ENCODE results near the gene HSPA4. TPM values are rescaled to one million over a fixed set of nuclear protein-coding genes. Genes with fewer than 3 reads are reported as not detected.
"Not testable (repeated sequence)": the region's sequence is repeated elsewhere in the genome, so short reads cannot be mapped to it uniquely, and the experiment has no call there.

The HSPA4 gene
- total and polyA plus RNA-seq, 4 donors: 22.1 to 39.7 (median 31.9) TPM

- not testable (repeated sequence) for H3K27me3 ChIP-seq (ENCODE audit: control insufficient read depth in 4 of 4, insufficient read depth in 4 of 4, low read length in 3 of 4); H3K4me3 ChIP-seq (ENCODE audit: low read depth in 1 of 3, low read length in 3 of 3); H3K36me3 ChIP-seq (ENCODE audit: control insufficient read depth in 4 of 4, insufficient read depth in 3 of 4, low read depth in 1 of 4, low read length in 3 of 4); H3K4me1 ChIP-seq (ENCODE audit: control insufficient read depth in 4 of 4, insufficient read depth in 4 of 4, low read length in 3 of 4); H3K9me3 ChIP-seq (ENCODE audit: control insufficient read depth in 4 of 4, low read length in 3 of 4); DNase-seq (ENCODE audit: low spot score); H3K27ac ChIP-seq (ENCODE audit: low read depth in 1 of 2, low read length in 2 of 2); H3K9ac ChIP-seq (ENCODE audit: low read depth in 1 of 2, low read length in 2 of 2)
- WGBS: 58% methylated on average over 2 of the region's 2 CpGs
These were observed 85.1 kb downstream of the HSPA4 start for GRCh38 chr5:133136890-133137289.

- no peaks in the 10 kb centered on the region for H3K36me3 ChIP-seq (ENCODE audit: control insufficient read depth in 4 of 4, insufficient read depth in 3 of 4, low read depth in 1 of 4, low read length in 3 of 4)
- no peaks in the 10 kb centered on the region for H3K9me3 ChIP-seq (ENCODE audit: control insufficient read depth in 4 of 4, low read length in 3 of 4)
- no peaks in the 10 kb centered on the region for H3K27me3 ChIP-seq (ENCODE audit: control insufficient read depth in 4 of 4, insufficient read depth in 4 of 4, low read length in 3 of 4)
- DNase-seq (ENCODE audit: low spot score): no peak
- no peak overlapping the region for H3K9ac ChIP-seq (ENCODE audit: low read depth in 1 of 2, low read length in 2 of 2)
- H3K4me3 ChIP-seq (ENCODE audit: low read depth in 1 of 3, low read length in 3 of 3): no peak overlapping the region
- TF ChIP-seq GABPA (IDR thresholded peaks at IDR 0.05 in 1 of 2, conservative IDR thresholded peaks at IDR 0.05 in 1 of 2): no peak
- no peak for TF ChIP-seq HNF4A (conservative IDR thresholded peaks at IDR 0.05)
- TF ChIP-seq FOXA2 (IDR thresholded peaks at IDR 0.05): no peak
- TF ChIP-seq FOXA1 (IDR thresholded peaks at IDR 0.05): no peak
- TF ChIP-seq YY1 (IDR thresholded peaks at IDR 0.05): no peak
- TF ChIP-seq RXRA (IDR thresholded peaks at IDR 0.05): no peak
- no peak for TF ChIP-seq TAF1 (conservative IDR thresholded peaks at IDR 0.05)
- no peak for TF ChIP-seq NR2F2 (IDR thresholded peaks at IDR 0.05)
- TF ChIP-seq, protein P1, sequence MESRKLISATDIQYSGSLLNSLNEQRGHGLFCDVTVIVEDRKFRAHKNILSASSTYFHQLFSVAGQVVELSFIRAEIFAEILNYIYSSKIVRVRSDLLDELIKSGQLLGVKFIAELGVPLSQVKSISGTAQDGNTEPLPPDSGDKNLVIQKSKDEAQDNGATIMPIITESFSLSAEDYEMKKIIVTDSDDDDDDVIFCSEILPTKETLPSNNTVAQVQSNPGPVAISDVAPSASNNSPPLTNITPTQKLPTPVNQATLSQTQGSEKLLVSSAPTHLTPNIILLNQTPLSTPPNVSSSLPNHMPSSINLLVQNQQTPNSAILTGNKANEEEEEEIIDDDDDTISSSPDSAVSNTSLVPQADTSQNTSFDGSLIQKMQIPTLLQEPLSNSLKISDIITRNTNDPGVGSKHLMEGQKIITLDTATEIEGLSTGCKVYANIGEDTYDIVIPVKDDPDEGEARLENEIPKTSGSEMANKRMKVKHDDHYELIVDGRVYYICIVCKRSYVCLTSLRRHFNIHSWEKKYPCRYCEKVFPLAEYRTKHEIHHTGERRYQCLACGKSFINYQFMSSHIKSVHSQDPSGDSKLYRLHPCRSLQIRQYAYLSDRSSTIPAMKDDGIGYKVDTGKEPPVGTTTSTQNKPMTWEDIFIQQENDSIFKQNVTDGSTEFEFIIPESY (IDR thresholded peaks at IDR 0.05): no peak
- no peak overlapping the region for H3K27ac ChIP-seq (ENCODE audit: low read depth in 1 of 2, low read length in 2 of 2)
- 87% methylated on average over 7 of the region's 7 CpGs for WGBS
- H3K4me1 ChIP-seq (ENCODE audit: control insufficient read depth in 4 of 4, insufficient read depth in 4 of 4, low read length in 3 of 4): no peaks in the 10 kb centered on the region
These were observed 88.5 kb downstream of the HSPA4 start for GRCh38 chr5:133140311-133140710.

DNA sequence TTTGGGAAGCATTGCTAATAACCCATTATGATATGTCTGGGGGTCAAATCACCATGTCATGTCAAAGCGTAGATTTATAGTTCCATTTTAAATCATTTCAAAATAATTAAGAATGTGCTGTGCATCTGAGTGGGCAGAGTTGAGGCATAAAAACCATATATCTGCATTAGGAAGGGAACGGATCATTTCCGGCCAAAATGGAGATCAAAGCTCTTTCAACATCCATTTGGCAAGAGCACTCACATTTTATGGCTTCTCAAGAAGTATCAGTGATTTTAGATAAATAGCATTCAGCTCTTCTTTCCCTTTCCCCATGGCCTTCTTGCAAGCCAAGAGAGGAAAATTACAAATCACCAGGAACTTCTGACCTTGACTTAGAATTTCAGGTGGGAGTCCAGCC is 89.9 kb downstream of the HSPA4 start:
- H3K9ac ChIP-seq (ENCODE audit: low read depth in 1 of 2, low read length in 2 of 2): no peak overlapping the region
- no peak overlapping the region for H3K4me3 ChIP-seq (ENCODE audit: low read depth in 1 of 3, low read length in 3 of 3)
- 93% methylated on average over 3 of the region's 3 CpGs for WGBS
- TF ChIP-seq, protein P2, sequence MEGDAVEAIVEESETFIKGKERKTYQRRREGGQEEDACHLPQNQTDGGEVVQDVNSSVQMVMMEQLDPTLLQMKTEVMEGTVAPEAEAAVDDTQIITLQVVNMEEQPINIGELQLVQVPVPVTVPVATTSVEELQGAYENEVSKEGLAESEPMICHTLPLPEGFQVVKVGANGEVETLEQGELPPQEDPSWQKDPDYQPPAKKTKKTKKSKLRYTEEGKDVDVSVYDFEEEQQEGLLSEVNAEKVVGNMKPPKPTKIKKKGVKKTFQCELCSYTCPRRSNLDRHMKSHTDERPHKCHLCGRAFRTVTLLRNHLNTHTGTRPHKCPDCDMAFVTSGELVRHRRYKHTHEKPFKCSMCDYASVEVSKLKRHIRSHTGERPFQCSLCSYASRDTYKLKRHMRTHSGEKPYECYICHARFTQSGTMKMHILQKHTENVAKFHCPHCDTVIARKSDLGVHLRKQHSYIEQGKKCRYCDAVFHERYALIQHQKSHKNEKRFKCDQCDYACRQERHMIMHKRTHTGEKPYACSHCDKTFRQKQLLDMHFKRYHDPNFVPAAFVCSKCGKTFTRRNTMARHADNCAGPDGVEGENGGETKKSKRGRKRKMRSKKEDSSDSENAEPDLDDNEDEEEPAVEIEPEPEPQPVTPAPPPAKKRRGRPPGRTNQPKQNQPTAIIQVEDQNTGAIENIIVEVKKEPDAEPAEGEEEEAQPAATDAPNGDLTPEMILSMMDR (IDR thresholded peaks at IDR 0.05; ENCODE audit: low read depth, low read length, missing input control): no peak
- TF ChIP-seq HNF4G (IDR thresholded peaks at IDR 0.05): no peak
- TF ChIP-seq, protein P3, sequence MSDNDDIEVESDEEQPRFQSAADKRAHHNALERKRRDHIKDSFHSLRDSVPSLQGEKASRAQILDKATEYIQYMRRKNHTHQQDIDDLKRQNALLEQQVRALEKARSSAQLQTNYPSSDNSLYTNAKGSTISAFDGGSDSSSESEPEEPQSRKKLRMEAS (IDR thresholded peaks at IDR 0.05): no peak
- TF ChIP-seq HNF4A (conservative IDR thresholded peaks at IDR 0.05): no peak
- TF ChIP-seq, protein P1 (IDR thresholded peaks at IDR 0.05): no peak
- no peak for TF ChIP-seq JUND (IDR thresholded peaks at IDR 0.05)
- H3K27ac ChIP-seq (ENCODE audit: low read depth in 1 of 2, low read length in 2 of 2): no peak overlapping the region
- DNase-seq (ENCODE audit: low spot score): no peak
- H3K27me3 ChIP-seq (ENCODE audit: control insufficient read depth in 4 of 4, insufficient read depth in 4 of 4, low read length in 3 of 4): no peaks in the 10 kb centered on the region
- no peaks in the 10 kb centered on the region for H3K9me3 ChIP-seq (ENCODE audit: control insufficient read depth in 4 of 4, low read length in 3 of 4)
- no peaks in the 10 kb centered on the region for H3K4me1 ChIP-seq (ENCODE audit: control insufficient read depth in 4 of 4, insufficient read depth in 4 of 4, low read length in 3 of 4)
- no peaks in the 10 kb centered on the region for H3K36me3 ChIP-seq (ENCODE audit: control insufficient read depth in 4 of 4, insufficient read depth in 3 of 4, low read depth in 1 of 4, low read length in 3 of 4)

All from liver (tissue), 9 donors.